ENCODE results near the gene CES4A. TPM values are rescaled to one million over a fixed set of nuclear protein-coding genes. Genes with fewer than 3 reads are reported as not detected.

Gene CES4A
- polyA plus RNA-seq, 1 experiment: 2.8 TPM

DNA sequence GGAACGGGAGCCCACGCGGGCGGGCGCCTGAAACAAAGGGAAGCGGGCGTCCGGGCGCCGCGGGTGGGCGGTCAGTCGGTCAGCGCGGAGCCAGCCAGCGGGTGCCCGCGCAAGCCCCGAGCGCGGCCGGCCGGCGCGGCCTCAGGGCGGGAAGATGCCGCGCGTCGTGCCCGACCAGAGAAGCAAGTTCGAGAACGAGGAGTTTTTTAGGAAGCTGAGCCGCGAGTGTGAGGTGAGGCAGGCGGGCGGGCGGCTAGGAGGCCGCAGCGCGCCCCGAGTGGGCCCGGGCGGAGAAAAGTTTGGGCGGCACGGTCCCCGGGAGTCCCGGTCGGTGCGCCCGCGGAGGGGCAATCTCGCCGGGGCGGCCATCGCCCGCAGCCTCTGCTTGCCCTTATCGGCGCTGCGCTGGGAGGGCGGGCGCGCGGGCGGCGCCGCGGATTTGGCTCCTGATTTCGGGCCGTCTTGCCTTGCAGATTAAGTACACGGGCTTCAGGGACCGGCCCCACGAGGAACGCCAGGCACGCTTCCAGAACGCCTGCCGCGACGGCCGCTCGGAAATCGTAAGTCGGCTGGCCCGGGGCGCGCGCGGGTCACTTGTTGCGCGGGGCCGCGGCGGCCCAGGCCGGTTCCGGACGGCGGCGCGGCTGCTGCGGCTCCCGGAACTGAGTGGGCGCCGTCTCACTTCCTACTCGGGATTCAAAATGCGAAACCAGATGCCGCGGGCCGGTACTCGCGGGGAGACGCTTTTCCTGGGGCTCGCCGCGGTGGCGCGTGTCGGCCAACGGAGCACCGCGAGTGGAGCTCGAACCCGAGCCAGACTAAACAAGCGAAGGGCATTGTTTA lies 41.1 kb downstream of the CES4A start:
- H3K9me3 ChIP-seq (ENCODE audit: control insufficient read depth, insufficient read depth, low read length): no peaks in the 10 kb centered on the region
- peak overlapping the region; percentile 83 for H3K4me3 ChIP-seq (ENCODE audit: low read depth, low read length)
- H3K27me3 ChIP-seq (ENCODE audit: control insufficient read depth, insufficient read depth, low read length): no peaks in the 10 kb centered on the region
- TF ChIP-seq, protein P1, sequence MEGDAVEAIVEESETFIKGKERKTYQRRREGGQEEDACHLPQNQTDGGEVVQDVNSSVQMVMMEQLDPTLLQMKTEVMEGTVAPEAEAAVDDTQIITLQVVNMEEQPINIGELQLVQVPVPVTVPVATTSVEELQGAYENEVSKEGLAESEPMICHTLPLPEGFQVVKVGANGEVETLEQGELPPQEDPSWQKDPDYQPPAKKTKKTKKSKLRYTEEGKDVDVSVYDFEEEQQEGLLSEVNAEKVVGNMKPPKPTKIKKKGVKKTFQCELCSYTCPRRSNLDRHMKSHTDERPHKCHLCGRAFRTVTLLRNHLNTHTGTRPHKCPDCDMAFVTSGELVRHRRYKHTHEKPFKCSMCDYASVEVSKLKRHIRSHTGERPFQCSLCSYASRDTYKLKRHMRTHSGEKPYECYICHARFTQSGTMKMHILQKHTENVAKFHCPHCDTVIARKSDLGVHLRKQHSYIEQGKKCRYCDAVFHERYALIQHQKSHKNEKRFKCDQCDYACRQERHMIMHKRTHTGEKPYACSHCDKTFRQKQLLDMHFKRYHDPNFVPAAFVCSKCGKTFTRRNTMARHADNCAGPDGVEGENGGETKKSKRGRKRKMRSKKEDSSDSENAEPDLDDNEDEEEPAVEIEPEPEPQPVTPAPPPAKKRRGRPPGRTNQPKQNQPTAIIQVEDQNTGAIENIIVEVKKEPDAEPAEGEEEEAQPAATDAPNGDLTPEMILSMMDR (IDR thresholded peaks at IDR 0.05; ENCODE audit: low read depth, low read length): no peak
- CTCF ChIA-PET: interaction anchor here (1.5 to 2.5 kb wide), 3 partner anchors 11 to 75 kb away, joined by 5 to 13 read pairs (median 10); no protein-coding TSS in a partner anchor
- peak overlapping the region; percentile 57 for H3K27ac ChIP-seq (ENCODE audit: low read depth, low read length)
- POLR2A ChIA-PET: interaction anchor here (1.0 to 1.3 kb wide), 4 partner anchors 12 to 26 kb away, joined by 3 to 4 read pairs (median 3); no protein-coding TSS in a partner anchor
- no peak for DNase-seq (ENCODE audit: low read depth, low spot score)

GRCh38 chr16:67030221-67030962 lies 42.0 kb downstream of the CES4A start:
- TF ChIP-seq, protein P1 (IDR thresholded peaks at IDR 0.05; ENCODE audit: low read depth, low read length): no peak
- no peak for DNase-seq (ENCODE audit: low read depth, low spot score)
- POLR2A ChIA-PET: interaction anchor here (1.1 to 1.2 kb wide), 2 partner anchors 11 to 25 kb away, joined by 3 read pairs; no protein-coding TSS in a partner anchor

DNA sequence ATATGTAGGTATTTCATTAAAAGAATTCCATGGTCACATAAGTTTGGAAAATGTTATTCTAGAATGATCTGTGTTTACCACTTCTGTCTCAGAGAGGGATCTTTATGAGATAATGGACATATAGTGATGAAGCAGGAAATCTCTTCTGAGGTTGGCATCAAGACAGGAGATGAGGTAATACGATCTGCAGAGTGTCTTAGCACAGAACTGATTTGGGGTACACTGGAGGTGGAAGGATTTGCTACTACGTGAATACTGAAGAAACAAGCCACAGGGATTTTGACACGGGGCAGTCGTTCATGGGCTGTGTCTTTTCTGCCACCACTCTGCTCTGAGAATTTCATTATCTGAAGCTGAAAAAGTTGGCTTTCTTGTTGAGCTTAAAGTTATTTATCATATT lies 46.1 kb downstream of the CES4A start:
- Histone ChIP-seq H3K9me3 (ENCODE audit: control insufficient read depth, insufficient read depth, low read length) (no peaks in the 10 kb centered on the region), H3K27me3 (ENCODE audit: control insufficient read depth, insufficient read depth, low read length) (no peaks in the 10 kb centered on the region), H3K27ac (ENCODE audit: low read depth, low read length) (no peak overlapping the region), H3K4me3 (ENCODE audit: low read depth, low read length) (no peak overlapping the region)
- POLR2A ChIA-PET: no interaction called here
- no peak for DNase-seq (ENCODE audit: low read depth, low spot score)
- CTCF ChIA-PET: interaction anchor here (0.6 kb wide), 1 partner anchor 66 kb away, joined by 3 read pairs; no protein-coding TSS in a partner anchor
- TF ChIP-seq, protein P1 (IDR thresholded peaks at IDR 0.05; ENCODE audit: low read depth, low read length): no peak

More at GRCh38 chr16:67030221-67030962, 42.0 kb downstream of the CES4A start:
- no peaks in the 10 kb centered on the region for H3K9me3 ChIP-seq (ENCODE audit: control insufficient read depth, insufficient read depth, low read length)
- peak overlapping the region; percentile 47 for H3K27ac ChIP-seq (ENCODE audit: low read depth, low read length)
- peak overlapping the region; percentile 83 for H3K4me3 ChIP-seq (ENCODE audit: low read depth, low read length)
- H3K27me3 ChIP-seq (ENCODE audit: control insufficient read depth, insufficient read depth, low read length): no peaks in the 10 kb centered on the region
- CTCF ChIA-PET: interaction anchor here (0.9 to 1.6 kb wide), 4 partner anchors 12 to 125 kb away, joined by 3 to 10 read pairs (median 6); no protein-coding TSS in a partner anchor

DNA sequence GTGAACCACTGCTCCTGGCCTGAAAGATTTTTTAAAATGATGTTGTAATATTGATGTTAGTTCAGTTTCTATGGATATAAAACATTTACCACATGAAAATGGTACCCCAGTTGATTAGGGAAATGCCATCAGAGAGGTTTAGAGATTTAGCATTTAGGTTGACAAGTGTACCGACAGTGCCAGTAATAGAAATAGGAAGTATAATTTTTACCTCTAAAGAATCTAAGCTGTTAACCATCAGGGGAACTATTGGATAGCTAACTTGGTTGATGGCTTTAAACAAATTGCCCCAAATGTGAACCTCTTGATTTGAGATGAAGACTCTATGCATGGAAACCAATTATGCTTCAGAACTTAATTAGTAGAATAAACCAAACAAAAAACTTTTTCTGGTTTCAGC lies 47.0 kb downstream of the CES4A start:
- Histone ChIP-seq H3K4me3 (ENCODE audit: low read depth, low read length) (no peak overlapping the region), H3K27me3 (ENCODE audit: control insufficient read depth, insufficient read depth, low read length) (no peaks in the 10 kb centered on the region), H3K27ac (ENCODE audit: low read depth, low read length) (no peak overlapping the region), H3K9me3 (ENCODE audit: control insufficient read depth, insufficient read depth, low read length) (no peaks in the 10 kb centered on the region)
- TF ChIP-seq, protein P1 (IDR thresholded peaks at IDR 0.05; ENCODE audit: low read depth, low read length): no peak
- ChIA-PET POLR2A (no interaction called here), CTCF (no interaction called here)
- no peak for DNase-seq (ENCODE audit: low read depth, low spot score)

All from AG04450 (cell line).